GM19452 (cell line): Measurements from ENCODE around the gene CDK5RAP2.
"Not testable (repeated sequence)": the region's sequence is repeated elsewhere in the genome, so short reads cannot be mapped to it uniquely, and the experiment has no call there.

Source experiments
- ATAC-seq: cut with Tn5 transposase; IDR thresholded peaks from one replicate; pipeline ENCODE4 v1.9.1; 2021; ENCODE audit not compliant: unreplicated experiment

Gene CDK5RAP2

GRCh38 chr9:120552210-120552704 lies 27.7 kb downstream of the CDK5RAP2 start:
- ATAC-seq, result not testable (repeated sequence)

- no peak for ATAC-seq
These were observed 34.0 kb downstream of the CDK5RAP2 start for GRCh38 chr9:120545701-120546550.

- ATAC-seq, result no peak
These were observed 35.5 kb downstream of the CDK5RAP2 start for GRCh38 chr9:120544441-120544840.

- no peak for ATAC-seq
These were observed 37.1 kb downstream of the CDK5RAP2 start for GRCh38 chr9:120542701-120543490.

- ATAC-seq, result no peak
These were observed 38.0 kb downstream of the CDK5RAP2 start for GRCh38 chr9:120541921-120542320.

GRCh38 chr9:120539951-120540350 lies 40.0 kb downstream of the CDK5RAP2 start:
- ATAC-seq, result no peak

- ATAC-seq, result no peak
These were observed 41.6 kb downstream of the CDK5RAP2 start for GRCh38 chr9:120538339-120538738.

- ATAC-seq, result no peak
These were observed 42.9 kb downstream of the CDK5RAP2 start for GRCh38 chr9:120536949-120537640.

GRCh38 chr9:120536094-120536493 lies 43.9 kb downstream of the CDK5RAP2 start:
- no peak for ATAC-seq

GRCh38 chr9:120534266-120534665 lies 45.7 kb downstream of the CDK5RAP2 start:
- ATAC-seq, result no peak

- ATAC-seq, result no peak
These were observed 47.1 kb downstream of the CDK5RAP2 start for GRCh38 chr9:120532891-120533290.

GRCh38 chr9:120532475-120532874 lies 47.5 kb downstream of the CDK5RAP2 start:
- ATAC-seq, result no peak

- no peak for ATAC-seq
These were observed 48.2 kb downstream of the CDK5RAP2 start for GRCh38 chr9:120531683-120532300.

- not testable (repeated sequence) for ATAC-seq
These were observed 49.6 kb downstream of the CDK5RAP2 start for GRCh38 chr9:120530220-120530832.

- ATAC-seq, result no peak
These were observed 51.1 kb downstream of the CDK5RAP2 start for GRCh38 chr9:120528829-120529228.

GRCh38 chr9:120528327-120528726 lies 51.6 kb downstream of the CDK5RAP2 start:
- ATAC-seq, result no peak

- no peak for ATAC-seq
These were observed 53.4 kb downstream of the CDK5RAP2 start for GRCh38 chr9:120526534-120526933.

- no peak for ATAC-seq
These were observed 55.1 kb downstream of the CDK5RAP2 start for GRCh38 chr9:120524863-120525262.

GRCh38 chr9:120524038-120524437 lies 55.9 kb downstream of the CDK5RAP2 start:
- ATAC-seq, result no peak

GRCh38 chr9:120522558-120522957 lies 57.4 kb downstream of the CDK5RAP2 start:
- no peak for ATAC-seq
